ENCODE measurements around the gene FBXL3. TPM values are rescaled to one million over a fixed set of nuclear protein-coding genes. Genes with fewer than 3 reads are reported as not detected.

FBXL3 gene
- total and polyA plus RNA-seq, 2 of the 4 experiments (the other 2 are of a cell fraction) = 15.3 to 43.6 TPM

GRCh38 chr13:77038907-77039480 lies 12.0 kb upstream of the FBXL3 start:
- no peak overlapping the region for H2AFZ ChIP-seq (replicated peaks; ENCODE audit: low read length, poor library complexity)
- no TSS peak for BruUV-seq (replicated peaks)
- H3K9me3 ChIP-seq (ENCODE audit: control insufficient read depth, insufficient read depth, low read length) = no peaks in the 10 kb centered on the region
- no peak overlapping the region for H3K23ac ChIP-seq (ENCODE audit: low read depth, low read length)
- ATAC-seq (ENCODE audit: low read depth) (no peak), DNase-seq (no peak)
- in situ Hi-C loops (cut with MboI; ENCODE audit: low sequenced_read_pairs) = no loop called here
- intact Hi-C loops (cut with micrococcal nuclease) = no loop called here
- H2BK5ac ChIP-seq (ENCODE audit: low read depth, low read length, poor library complexity, severe bottlenecking) = no peak overlapping the region
- no peak for TF ChIP-seq CHD1 (IDR thresholded peaks at IDR 0.05; ENCODE audit: low read depth, low read length)
- TF ChIP-seq ELK1 (IDR thresholded peaks at IDR 0.05; ENCODE audit: borderline replicate concordance, low read depth, low read length) = no peak
- H3K56ac ChIP-seq (ENCODE audit: extremely low read depth, insufficient read depth, low read length) = no peak overlapping the region
- no peak overlapping the region for H4K91ac ChIP-seq (ENCODE audit: insufficient read depth, low read depth, low read length)
- ChIA-PET CTCF (no interaction called here), POLR2A (ENCODE audit: unreplicated experiment) (no interaction called here)
- dilution Hi-C loops (cut with HindIII; ENCODE audit: low sequenced_read_pairs, unreplicated experiment) = no loop called here
- no peak overlapping the region for H2AK9ac ChIP-seq (replicated peaks; ENCODE audit: low read depth, low read length, poor library complexity)
- H2BK120ac ChIP-seq (ENCODE audit: low read depth, low read length) = no peak overlapping the region
- H4K5ac ChIP-seq (ENCODE audit: low read depth, low read length) = no peak overlapping the region
- H3K27me3 ChIP-seq (ENCODE audit: control insufficient read depth, insufficient read depth, low read length) = no peaks in the 10 kb centered on the region
- no peak overlapping the region for H3K4me3 ChIP-seq (ENCODE audit: insufficient read depth, low read depth, low read length)
- H3K36me3 ChIP-seq (ENCODE audit: control insufficient read depth, insufficient read depth, low read length) = no peaks in the 10 kb centered on the region; the same call in 1 of the 2 replicates
- no peaks in the 10 kb centered on the region; the same call in none of the 2 replicates for H3K9me1 ChIP-seq (ENCODE audit: insufficient read depth, low read length)
- H2BK15ac ChIP-seq (ENCODE audit: low read depth, low read length) = no peak overlapping the region
- no peak overlapping the region for H2BK20ac ChIP-seq (ENCODE audit: low read depth, low read length)
- H3K4me1 ChIP-seq (ENCODE audit: control insufficient read depth, insufficient read depth, low read length) = peaks cover 4% of the 10 kb centered on the region; the same call in 1 of the 2 replicates
- no CpG with 5 or more reads among the region's 5 CpGs for WGBS, 2 experiments (ENCODE audit: extremely low coverage in 2 of 2, insufficient read length in 1 of 2)
- no peak overlapping the region for H3K9ac ChIP-seq (ENCODE audit: low read depth, low read length)
- no peak overlapping the region for H3K27ac ChIP-seq (ENCODE audit: insufficient read depth, low read length)
- no peak overlapping the region for H3K18ac ChIP-seq (ENCODE audit: low read depth, low read length)
- no peak overlapping the region for H3K4me2 ChIP-seq (ENCODE audit: low read depth, low read length)
- H3K14ac ChIP-seq (replicated peaks; ENCODE audit: low read depth, low read length) = no peak overlapping the region
- H3K4ac ChIP-seq (ENCODE audit: low read depth, low read length) = no peak overlapping the region
- no peaks in the 10 kb centered on the region for H3K79me1 ChIP-seq (ENCODE audit: low read depth in 1 of 2, low read length in 2 of 2)
- no peak overlapping the region for H2AK5ac ChIP-seq (ENCODE audit: low read depth, low read length)
- H4K8ac ChIP-seq (ENCODE audit: low read depth in 2 of 2, low read length in 2 of 2) = no peak overlapping the region
- H4K20me1 ChIP-seq (ENCODE audit: insufficient read depth, low read length) = no peaks in the 10 kb centered on the region
